Activated T-helper 1 cell treated with anti-CD3 and anti-CD28 coated beads, Interleukin-2, amount 50 U/mL, for 16 hours (primary cell): ENCODE measurements around the gene LYPD6B.

Experiments used
- DNase-seq, 2 donors: peaks; one replicate each; pipeline ENCODE4 v3.0.0-alpha.2; 2020; ENCODE audit warnings: low read depth in 1 of 2, low spot score in 1 of 2

LYPD6B gene

DNA sequence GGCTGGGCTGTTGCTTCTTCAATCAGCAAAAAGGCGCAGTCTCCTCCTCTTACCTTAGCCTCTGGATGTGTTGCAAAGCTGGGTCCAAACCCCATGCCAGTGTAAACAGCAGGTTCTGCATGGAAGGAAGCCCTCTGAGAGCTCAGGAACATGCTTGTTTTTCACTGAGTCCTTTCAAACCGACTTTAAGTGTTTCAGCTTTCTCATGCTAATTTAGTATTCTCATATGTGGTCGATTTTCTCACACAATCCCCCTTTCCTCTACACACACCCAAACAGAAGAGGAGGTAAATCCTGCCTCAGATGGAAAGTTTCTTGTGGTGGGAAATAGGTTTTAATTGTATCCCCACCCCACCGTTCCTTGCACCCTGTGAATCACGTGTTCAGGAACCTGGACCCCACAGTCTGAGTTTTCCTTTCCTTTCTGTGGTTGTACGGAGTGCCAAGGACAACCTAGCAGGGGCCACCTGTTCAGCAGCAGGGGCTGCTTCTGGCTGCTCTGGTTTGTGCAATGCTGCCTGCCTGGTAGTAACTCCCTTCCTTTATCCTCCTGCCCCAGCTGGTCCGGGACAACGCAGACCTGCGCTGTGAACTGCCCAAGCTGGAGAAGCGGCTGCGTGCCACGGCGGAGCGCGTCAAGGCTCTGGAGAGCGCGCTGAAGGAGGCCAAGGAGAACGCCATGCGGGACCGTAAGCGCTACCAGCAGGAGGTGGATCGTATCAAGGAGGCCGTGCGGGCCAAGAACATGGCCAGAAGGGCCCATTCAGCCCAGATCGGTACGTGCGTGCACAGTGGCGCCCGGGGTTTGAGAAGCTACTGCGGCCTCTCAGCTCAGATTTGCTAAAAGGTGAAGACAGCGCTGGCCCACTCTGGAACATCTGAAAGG, 28.7 kb upstream of the LYPD6B start:
- DNase-seq: no peak

DNA sequence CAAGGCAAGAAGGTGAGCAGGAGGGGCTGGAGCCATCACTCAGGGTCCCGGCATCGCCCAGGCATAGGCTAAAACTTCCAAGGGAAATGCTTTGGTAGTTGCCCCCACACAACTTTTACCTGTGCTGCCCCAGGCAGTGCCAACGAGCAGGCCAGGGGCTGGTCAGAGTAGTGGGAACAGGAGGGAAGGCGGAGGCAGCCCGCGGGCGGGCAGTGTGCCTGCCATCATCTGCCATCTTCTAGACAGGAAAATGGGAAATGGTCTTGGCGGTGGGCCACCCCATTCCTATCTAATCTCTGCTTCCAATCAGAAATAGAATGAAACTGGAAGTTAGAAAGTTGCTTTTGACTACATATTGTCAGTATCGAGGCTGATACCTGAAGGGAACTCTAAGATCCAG, 26.0 kb upstream of the LYPD6B start:
- no peak for DNase-seq

DNA sequence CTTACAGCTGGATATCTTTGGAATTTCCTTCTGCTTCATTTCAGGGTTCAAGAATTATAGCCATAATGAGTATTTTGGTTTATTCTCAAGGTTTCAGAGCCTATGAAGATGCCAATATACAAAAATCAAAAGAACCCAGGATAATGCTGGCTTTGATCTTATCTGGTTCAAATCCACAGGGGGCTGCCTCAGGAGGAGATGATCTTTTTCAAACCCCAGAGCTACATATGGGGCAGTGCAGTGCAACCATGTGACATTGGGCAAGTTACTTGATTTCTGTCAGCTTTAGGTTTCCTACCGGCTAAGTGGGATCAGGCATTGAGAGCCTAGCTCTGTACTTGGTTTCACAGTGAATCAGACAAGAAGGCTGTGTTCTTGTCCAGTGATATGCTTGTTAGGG, 23.0 kb upstream of the LYPD6B start:
- DNase-seq: no peak

DNA sequence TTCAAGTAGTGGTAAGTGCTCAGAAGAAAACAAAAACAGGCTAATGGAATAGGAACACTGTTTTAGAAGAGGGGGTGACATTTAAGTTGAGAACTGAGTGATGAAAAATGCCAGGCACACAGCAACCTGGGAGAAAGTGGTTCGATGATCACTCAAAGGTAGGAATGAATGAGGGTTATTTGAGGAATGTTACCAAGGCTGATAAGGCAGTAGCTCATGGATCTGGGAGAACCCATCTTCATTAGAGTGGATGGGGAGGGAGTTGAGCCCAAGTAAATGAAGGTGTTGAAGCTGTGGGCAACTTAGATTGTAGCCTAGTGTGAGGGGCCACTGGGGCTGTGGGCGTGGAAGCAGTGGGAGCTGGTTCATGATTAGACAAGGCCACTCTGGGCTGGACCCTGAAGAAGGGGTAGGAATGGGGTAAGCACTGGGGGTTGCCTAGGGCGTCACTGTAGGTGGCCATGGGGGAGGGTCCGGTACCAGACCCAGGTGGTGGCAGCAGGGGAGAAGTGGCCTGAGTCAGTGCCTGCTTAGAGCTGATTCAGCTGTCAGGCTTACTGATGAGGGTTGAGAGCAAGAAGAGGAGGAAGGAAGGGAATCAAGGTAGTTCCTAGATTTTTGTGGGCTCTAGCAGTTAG, 22.5 kb upstream of the LYPD6B start:
- no peak for DNase-seq

DNA sequence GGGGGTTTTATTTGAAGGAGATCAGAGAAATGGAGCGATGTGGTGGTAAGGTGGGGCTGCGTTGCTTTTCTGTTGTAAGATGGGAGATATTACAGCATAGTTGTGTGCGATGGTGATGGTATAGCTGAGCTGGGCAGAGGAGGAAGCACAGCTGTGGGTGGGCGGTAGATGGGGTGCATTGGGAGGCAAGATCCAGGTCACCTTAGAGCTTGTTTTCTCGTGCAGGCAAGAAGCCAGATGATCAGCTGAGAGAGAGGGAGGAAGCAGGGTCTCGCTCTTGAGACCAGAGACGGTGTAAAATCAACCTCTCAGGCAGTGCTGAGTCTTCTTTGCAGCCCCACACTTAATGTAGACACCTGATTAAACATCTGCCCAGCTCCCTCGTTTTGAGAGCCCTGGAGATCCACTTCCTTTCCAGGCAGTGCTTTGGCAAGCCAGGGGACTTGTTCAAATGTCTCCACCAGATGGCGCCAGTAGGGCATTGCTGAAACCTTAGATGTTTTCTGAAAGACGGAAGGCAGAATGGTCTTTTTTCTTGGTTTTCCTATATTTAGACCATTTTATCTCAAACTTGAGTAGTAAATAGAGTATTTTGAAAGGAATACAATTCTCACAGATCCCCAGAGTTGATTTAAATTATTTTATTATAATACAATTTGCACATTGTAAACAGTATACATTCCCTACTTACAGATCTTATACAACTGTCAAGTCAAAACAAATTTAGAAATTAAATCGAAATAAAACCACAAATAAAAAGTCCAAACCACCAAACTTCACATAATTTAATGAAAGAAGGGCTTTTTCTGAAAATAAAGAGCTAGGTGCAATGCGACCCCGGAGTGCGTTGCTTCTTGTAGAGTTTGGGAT, 21.1 kb upstream of the LYPD6B start:
- DNase-seq: peak; percentile 44

DNA sequence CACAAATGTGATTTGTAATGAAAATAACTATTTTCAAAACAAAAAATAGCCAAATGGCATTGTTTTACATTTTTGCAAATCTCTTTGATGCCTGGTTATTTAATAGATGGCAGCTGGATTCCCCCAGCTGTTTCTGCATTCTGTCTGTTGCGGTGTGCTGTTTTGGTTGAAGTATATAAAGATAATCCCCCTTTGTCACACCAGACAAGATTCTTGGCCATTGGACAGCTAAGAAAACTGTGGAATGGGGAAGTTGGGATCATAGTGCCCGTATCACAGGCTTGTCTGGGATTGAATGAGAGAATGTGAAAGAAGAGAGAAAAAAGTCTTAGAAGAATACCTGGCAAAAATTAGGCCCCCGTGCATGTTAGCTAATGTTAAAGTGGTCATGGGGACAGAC, 19.5 kb upstream of the LYPD6B start:
- DNase-seq: no peak

DNA sequence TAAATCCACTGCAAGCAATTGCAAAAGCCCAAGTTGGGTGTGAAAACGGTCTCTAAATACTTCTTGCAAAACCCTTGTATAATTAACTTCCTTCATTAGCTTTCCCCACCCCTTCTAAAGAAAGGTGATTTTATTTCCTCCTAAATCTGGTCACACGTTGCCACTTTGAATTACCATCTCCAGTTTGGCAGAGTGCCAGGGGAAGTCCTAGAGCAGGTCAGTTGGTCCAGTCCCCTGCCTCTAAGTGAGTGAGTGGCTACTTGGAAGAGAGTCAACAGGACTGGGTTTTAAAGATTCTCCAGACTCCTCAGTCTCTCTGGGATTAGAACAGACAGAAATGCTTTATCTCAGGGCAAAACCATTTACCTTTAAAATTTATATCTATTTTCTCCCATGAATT, 18.7 kb upstream of the LYPD6B start:
- DNase-seq: no peak

DNA sequence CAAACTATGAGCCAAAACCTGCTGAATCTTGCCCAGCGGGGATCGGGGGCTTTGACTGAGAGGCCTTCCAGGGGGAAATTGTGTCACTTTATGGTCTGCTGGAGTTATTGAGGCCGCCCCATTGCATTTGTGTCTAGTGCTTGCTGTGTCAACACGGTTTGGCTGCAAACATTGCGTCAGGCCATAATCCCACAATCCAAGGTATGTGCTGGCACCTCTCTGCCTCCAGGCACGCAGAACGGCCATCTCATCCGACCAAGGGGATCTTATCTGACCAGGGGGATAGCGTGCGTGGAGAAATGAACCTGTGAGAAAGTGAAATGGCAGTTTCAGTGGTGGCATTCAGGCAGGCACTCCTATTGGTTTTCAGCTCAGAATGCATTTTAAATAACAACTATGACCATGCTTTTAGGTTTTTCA, 18.1 kb upstream of the LYPD6B start:
- DNase-seq: no peak

DNA sequence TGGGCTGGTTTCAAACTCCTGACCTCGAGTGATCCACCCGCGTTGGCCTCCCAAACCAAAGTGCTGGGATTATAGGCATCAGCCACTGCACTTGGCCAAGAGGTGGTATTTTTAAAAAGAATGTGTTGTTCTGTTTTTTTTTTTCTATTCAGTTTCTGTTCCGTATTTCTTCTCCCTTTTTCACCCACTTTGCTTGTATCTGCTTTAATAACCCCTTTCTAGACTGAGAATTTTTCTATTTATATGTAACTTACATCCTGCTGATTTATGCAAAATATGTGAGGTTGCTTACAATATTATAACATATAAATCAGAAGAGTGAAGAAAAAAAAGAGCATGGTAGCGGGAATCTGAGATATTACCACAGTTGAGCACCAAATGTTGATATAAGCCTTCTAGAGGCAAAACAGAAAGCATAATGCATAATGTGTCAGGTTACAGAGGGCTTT, 17.2 kb upstream of the LYPD6B start:
- no peak for DNase-seq

DNA sequence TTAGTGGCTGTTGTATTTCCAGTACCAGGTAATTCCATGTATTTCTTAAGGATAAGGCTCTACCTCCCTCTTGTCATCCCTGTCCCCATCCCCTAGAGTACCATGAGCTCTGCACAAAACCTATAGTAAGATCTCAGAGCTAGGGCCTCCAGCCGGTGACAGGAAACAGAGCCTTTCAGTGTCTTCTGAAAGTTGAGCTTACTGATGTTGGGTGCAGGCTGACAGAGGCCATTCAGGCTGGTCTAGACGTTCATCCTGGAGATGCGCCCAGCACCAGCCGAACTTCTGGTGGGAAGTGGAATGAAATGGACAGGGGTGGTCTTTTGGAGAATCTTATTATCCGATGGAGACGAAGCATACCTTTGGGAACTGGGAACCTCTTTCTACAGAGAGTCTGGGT, 16.7 kb upstream of the LYPD6B start:
- DNase-seq: no peak

DNA sequence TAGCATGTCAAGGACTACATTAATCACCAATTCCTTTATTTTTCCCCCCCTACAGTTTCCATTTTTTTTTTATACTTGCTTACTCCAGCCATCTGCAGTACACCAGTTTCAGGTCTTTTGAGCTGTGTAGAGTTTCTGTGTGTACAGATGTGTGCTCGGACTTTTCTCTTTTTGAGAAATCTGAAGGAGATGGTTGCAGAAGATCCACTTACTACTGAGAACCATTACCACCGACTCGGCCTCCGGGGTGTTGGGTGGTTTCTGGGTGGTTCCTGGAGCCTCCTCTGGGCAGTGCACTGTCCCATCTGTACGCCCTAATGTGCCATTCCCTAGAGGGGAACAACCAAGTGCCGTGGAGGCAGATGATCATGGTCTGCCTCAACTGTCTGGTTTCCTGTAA, 15.4 kb upstream of the LYPD6B start:
- DNase-seq: no peak

DNA sequence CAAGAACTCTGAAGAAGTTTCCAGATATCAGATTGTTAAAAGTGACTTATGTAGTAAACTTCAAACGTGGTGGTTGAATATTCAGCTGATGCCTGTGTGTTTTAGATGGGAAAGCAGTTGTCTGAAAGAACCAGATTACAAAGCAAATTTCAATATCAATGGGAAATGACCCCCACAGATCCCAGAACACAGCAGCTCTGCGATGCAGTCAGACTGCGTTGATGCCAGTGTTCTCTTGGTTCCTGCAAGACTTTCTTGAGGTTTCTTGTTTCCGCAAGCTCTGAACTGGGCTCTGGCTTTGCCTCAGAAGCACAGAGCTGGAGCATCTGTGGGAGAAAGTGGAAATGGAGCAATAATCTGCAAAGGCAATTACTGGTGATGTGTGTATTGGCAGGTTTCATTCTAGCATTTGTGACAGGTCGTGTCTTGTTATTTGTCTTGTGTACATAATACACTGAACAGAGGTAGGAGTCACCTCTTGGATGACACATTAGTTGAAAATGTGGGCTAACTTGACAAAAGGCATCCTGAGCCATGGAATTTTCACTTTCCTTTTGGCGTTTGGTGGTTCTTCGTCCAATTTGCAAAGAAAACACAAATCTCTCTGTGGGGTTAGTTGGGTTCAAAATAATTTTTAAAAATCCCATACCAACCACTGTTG, 10.8 kb upstream of the LYPD6B start:
- DNase-seq: no peak

DNA sequence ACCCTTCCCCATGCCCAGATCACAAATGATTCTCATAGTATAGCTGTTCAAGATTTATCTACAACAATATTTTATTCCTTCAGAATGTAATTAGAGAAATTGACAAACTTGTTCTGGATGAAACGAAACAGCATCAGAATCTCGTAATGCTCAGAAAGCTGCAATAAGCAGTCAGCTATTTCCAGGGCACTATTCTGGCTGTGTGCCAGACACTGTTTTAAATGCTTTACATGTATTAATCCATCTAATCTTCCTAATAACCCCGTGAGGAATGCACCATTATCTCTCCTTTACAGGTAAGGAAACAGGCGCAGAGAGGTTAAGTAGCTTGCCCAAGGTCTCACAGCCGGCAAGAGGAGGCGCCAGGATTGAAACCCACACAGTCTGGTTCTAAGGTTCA, 10.1 kb upstream of the LYPD6B start:
- no peak for DNase-seq

DNA sequence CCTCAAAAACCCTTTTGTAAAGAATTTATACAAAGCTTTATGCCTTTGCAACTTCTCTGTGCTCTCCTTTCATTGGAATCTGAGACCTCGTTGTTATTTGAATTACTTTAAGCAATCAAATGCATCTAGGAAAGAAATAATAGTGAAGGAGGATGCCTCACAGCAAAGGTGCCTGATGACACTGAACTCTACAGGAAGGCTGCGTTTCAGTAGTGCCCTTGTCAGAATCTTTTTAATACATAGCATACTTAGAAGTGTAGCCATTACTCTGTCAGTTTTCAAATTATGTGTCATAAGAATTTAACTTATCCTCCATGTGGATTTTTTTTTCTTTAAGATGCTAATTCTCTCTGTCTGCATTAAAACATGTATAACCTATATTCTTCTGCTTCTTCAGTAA, 9.6 kb upstream of the LYPD6B start:
- no peak for DNase-seq

DNA sequence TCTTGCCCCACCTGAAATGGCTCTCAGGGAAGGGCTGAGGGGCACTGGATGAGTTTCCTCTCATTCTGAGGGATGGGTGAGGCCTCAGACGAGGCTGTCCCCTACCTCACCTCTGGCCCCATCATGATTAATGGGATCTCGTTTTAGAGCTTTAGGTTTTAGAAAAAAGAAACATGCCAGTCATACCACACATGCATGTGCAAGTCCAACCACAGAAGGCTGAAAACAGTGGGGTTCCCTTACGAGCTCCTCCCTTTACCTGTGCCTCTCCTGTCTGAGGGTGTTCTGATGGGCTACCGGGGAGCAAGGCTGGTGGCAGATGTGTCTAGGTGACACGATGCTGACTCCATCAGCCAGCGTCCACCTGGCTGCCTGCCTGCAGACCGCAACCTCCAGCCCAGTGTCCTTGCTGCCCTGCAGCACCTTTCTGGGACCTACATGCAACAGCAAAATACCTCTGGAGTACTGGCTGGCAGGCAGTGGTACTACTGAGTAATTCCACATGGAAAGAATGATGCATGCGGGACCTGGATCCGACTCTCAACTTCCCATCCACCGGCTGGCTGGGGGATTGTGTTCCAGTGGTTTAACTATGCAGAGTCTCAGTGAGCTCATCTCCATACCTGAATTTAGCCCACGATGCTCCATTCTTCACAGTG, 9.1 kb upstream of the LYPD6B start:
- no peak for DNase-seq

DNA sequence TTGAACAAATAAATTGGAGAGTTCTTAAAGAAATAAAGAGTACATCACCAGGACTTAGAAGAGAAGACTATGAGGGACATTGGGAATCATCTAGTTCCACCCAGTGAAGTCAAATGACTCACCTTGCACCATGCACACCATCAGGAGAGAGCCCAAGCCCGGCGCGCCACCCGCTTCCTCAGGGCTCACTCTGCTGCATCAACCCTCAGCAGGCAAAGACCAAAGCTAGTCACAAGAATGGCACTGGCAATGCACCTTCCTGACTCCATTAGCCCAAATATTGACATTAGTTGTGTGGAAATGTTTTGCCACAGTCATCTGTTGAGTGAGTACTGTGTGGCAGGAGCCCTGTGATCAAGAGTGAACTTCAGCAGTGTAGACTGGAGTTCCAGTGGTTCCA, 7.1 kb upstream of the LYPD6B start:
- DNase-seq: no peak

DNA sequence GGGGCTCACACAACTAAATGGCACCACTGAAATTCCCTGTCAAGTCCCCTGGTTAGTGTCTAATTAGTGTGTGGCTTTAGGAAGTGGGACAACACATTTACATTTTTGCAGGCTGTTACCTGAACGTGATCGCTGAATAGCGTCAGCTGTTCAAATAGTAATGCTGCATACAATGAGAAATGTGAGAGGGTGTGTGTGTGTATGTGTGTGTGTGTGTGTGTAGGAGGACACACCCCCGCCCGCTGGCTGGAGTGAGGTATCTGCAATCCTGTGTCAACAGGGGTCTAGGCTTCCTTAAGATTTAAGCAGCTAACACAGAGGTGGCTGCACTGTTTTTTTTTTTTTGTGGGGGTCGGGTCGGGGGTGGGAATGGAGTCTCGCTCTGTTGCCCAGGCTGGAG, 4.8 kb upstream of the LYPD6B start:
- no peak for DNase-seq

DNA sequence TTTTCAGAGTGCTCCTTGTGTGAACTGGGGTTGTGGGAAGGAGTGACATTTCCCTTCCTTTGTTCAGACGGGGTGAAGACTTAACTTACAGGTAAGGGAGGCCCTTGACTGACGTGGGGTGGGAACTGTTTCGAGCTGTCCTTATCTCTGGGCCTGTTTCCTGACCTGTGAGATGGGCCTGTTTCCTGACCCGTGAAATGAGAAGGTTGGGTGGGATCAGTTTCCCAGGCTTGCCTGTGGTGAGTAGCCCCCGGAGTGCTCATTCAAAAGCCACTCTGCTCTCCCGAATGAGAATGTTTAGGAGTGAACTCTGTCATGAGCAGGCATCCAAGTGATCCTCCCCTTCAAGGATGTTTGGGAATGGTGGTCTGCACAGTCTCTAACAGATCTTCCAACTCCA, 4.1 kb upstream of the LYPD6B start:
- no peak for DNase-seq

DNA sequence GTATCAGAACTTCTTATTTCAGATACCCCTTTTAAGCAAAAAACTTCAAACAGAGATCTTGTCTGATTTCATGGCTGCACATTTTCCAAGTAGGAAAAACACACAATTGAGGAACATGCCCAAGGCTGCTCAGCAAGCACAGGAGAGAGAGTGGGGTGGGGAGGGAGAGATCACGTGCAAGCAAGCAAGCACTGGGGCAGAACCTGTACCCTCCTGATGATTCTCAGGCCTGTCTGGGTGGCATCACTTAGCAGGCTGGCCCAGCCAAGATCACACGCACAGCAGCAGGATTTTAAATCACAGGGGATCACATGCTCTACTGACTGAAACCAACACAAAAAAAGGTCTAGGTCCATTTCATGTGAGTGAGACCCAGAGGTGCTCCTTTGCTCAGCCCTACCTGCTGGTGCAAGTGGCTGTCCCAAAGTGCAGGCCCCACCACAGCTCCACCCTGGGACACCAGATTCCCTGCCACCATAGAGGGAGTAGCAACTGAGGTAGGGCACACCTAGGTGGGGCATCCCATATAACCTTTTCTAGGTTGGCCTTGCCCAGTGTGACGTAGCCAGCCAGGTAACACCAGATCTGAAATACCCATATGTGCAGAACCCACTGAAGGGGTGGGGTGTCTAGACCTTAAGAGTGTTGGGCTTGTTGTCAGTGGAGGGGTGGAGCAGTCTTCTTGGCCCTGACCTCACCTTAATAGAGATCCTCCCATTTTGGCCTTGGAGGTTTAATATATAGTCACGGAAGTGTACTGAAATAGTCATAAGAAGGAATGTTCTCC, 1.8 kb upstream of the LYPD6B start:
- no peak for DNase-seq

DNA sequence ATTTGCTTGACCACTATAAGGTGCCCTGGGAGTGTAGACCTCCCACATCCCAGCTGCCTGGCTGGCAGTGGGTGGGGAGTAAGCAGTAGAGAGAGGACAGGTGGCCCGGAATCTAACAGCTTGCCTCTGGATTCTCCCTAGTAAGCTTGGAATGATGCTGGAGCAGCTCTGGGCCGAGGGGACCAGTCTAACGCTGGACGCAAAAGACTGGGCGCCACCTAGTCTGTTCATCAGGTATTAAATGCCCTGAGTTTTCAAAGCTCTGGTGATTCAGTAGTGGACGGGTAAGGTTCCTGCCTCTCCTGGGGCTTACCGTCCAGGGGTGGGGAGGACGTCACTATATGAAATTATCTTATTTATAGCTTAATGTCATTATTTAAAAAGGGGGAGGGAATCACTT, 648 bp upstream of the LYPD6B start:
- no peak for DNase-seq
